BJ (cell line): ENCODE results near the gene CIART. TPM values are rescaled to one million over a fixed set of nuclear protein-coding genes. Genes with fewer than 3 reads are reported as not detected.

Experiments
- CTCF ChIA-PET: fragments of 350-600 bp; formaldehyde crosslinking; extraction: SDS; loops from one replicate; lab custom pipeline; 2021; ENCODE audit warnings: antibody characterized with exemption, inconsistent platforms; lab: Yijun Ruan, JAX
- POLR2A ChIA-PET: fragments of 300-600 bp; sonication (Branson Sonifier 250); formaldehyde crosslinking; extraction: SDS; loops from one replicate; lab custom pipeline; 2021; ENCODE audit warnings: antibody characterized with exemption; lab: Charles Lee
- DNase-seq: peaks from one replicate; pipeline ENCODE4 v3.0.0-alpha.2; 2011; ENCODE audit warnings: low read depth
- H3K27me3 ChIP-seq: 2 replicates; pipeline ENCODE4 v1.6.0; 2011; ENCODE audit warnings: low read length; ENCODE audit not compliant: control insufficient read depth, insufficient read depth
- H3K36me3 ChIP-seq: 2 replicates; pipeline ENCODE4 v1.5.1; 2011; ENCODE audit warnings: low read length; ENCODE audit not compliant: control insufficient read depth, insufficient read depth
- H3K4me3 ChIP-seq: 2 replicates; pipeline ENCODE4 v1.5.1; 2011; ENCODE audit warnings: low read depth, mild to moderate bottlenecking, control low read depth, low read length
- polyA plus RNA-seq: library from polyadenylated mRNA; depleted of rRNA; stranded (reverse); fragments of >200 nt; gene quantifications from 2 replicates; pipeline ENCODE4 v1.2.3, GENCODE V29; 2011
- TF ChIP-seq, protein P1 (sequence below): IDR thresholded peaks from 2 replicates; pipeline ENCODE4 v1.5.1; 2011; ENCODE audit warnings: low read depth, mild to moderate bottlenecking, control low read depth, inconsistent platforms, low read length, moderate library complexity; ENCODE audit not compliant: insufficient read depth

The CIART gene
- polyA plus RNA-seq, 1 experiment: 17.2 TPM

DNA sequence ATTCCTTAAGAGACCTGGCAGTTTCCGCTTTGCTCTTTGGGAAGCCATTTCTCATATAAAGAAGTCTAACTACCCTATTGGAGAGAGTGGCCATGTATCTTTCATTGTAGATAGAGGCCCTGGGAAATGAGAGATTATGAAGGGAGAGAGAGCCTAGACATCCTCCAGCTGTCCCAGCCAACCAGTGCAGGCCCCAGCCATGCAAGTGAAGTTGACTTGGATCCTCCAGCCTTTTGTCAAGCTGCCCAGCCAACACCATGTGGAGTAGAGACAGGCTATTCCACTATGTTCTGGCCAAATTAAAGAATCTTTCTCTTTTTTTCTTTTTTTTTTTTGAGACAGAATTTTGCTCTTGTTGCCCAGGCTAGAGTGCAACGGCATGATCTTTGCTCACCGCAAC lies 39.4 kb upstream of the CIART start:
- CTCF ChIA-PET: no interaction called here
- POLR2A ChIA-PET: no interaction called here
- DNase-seq: no peak
- Histone ChIP-seq H3K4me3 (no peak overlapping the region), H3K27me3 (no peaks in the 10 kb centered on the region), H3K36me3 (no peaks in the 10 kb centered on the region)
- TF ChIP-seq, protein P1, sequence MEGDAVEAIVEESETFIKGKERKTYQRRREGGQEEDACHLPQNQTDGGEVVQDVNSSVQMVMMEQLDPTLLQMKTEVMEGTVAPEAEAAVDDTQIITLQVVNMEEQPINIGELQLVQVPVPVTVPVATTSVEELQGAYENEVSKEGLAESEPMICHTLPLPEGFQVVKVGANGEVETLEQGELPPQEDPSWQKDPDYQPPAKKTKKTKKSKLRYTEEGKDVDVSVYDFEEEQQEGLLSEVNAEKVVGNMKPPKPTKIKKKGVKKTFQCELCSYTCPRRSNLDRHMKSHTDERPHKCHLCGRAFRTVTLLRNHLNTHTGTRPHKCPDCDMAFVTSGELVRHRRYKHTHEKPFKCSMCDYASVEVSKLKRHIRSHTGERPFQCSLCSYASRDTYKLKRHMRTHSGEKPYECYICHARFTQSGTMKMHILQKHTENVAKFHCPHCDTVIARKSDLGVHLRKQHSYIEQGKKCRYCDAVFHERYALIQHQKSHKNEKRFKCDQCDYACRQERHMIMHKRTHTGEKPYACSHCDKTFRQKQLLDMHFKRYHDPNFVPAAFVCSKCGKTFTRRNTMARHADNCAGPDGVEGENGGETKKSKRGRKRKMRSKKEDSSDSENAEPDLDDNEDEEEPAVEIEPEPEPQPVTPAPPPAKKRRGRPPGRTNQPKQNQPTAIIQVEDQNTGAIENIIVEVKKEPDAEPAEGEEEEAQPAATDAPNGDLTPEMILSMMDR: no peak

GRCh38 chr1:150249936-150250335 lies 32.4 kb upstream of the CIART start:
- ChIA-PET POLR2A (no interaction called here), CTCF (interaction anchor here (1.6 to 14.1 kb wide), 2 partner anchors 23 to 33 kb away, joined by 4 to 208 read pairs; partner anchors contain the start of genes C1orf54 and CIART)
- H3K36me3 ChIP-seq: no peaks in the 10 kb centered on the region

DNA sequence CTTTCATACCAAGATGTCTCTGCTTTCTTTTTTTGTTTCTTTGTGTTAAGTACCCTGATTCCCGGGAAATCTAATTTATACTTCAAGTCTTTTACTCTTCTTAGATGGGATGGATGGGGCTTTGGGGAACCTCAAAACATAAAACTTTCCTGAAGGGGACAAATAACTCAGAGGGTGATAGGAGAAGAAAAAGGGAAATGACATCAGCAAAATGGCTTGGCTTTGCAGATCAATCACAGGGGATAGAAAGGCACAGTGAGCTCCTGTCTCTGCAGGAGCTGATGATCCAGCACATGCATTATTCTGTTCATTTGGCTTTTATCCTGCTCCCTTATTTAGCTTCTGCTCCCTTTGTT lies 26.2 kb upstream of the CIART start:
- no peaks in the 10 kb centered on the region for H3K36me3 ChIP-seq
- ChIA-PET CTCF (interaction anchor here (0.6 to 14.1 kb wide), 22 partner anchors 8 to 543 kb away, joined by 3 to 208 read pairs (median 4); partner anchors contain the start of genes APH1A, C1orf54 and CIART), POLR2A (no interaction called here)
- no peak for DNase-seq
- H3K27me3 ChIP-seq: peaks cover 6% of the 10 kb centered on the region
- TF ChIP-seq, protein P1: no peak
- H3K4me3 ChIP-seq: no peak overlapping the region

More at GRCh38 chr1:150249936-150250335, 32.4 kb upstream of the CIART start:
- Histone ChIP-seq H3K4me3 (no peak overlapping the region), H3K27me3 (no peaks in the 10 kb centered on the region)
- TF ChIP-seq, protein P1: no peak
- no peak for DNase-seq

DNA sequence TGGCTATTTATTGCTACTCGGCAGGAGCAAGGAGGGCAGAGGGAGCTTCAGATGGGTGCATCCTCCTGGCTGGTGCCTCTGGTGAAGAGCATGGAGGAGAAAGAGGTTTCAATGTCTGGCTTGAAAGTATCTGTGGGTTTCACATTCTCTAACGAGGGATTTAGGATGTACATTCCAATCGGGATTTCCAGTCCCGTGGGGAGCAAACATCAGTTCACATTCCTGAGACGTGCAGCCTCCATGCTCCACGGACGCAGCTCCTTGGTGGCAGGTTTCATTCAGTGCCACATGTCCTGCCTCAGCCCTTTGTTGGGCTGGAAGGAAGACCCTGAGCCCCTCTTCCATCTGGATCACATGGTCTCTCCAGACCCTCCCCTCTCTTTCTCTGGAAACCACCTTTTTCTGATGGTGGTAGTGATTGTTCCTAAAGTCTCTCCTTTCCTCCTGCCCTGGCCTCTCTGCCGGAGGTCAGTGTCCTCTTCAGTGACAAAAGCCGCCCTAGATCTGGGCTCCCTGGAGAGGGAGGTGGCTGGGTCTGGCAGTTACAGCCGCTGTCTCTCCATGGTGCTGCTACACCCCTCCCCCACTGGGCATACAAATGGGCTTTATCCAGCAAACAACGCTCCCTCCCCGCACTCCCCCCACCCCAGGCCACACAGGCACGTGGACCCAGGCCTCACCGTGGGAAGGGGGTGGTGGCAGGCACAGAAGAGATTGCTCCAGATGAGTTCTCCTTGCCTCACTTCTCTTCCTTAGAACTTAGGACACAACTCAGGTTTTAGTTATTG lies 25.6 kb upstream of the CIART start:
- Histone ChIP-seq H3K27me3 (peaks cover 6% of the 10 kb centered on the region), H3K36me3 (no peaks in the 10 kb centered on the region), H3K4me3 (no peak overlapping the region)
- CTCF ChIA-PET: interaction anchor here (0.6 to 14.1 kb wide), 21 partner anchors 7 to 542 kb away, joined by 3 to 208 read pairs (median 4); partner anchors contain the start of genes APH1A, C1orf54 and CIART
- DNase-seq: no peak
- TF ChIP-seq, protein P1: no peak
- POLR2A ChIA-PET: no interaction called here

- ChIA-PET CTCF (interaction anchor here (0.8 to 14.1 kb wide), 3 partner anchors 14 to 738 kb away, joined by 3 to 208 read pairs (median 85); partner anchors contain the start of genes APH1A, C1orf54 and CIART), POLR2A (no interaction called here)
- no peak within 1 kb of the TSS for H3K4me3 ChIP-seq
- H3K36me3 ChIP-seq: no peaks in the 10 kb centered on the region
- peaks cover 6% of the 10 kb centered on the region for H3K27me3 ChIP-seq
- TF ChIP-seq, protein P1: no peak
- no peak for DNase-seq
These were observed 24.4 kb upstream of the CIART start, which contains the start of gene CA14 for GRCh38 chr1:150257624-150258585. Gene CA14, plus strand, starts transcription at chr1:150257774. Its CDS starts 355 bp downstream, at chr1:150258129.
